Measurements from ENCODE around the gene ZFP91. TPM values are rescaled to one million over a fixed set of nuclear protein-coding genes. Genes with fewer than 3 reads are reported as not detected.

ZFP91 gene
- total RNA-seq, 1 donor from 2014 or later = 59.2 TPM

DNA sequence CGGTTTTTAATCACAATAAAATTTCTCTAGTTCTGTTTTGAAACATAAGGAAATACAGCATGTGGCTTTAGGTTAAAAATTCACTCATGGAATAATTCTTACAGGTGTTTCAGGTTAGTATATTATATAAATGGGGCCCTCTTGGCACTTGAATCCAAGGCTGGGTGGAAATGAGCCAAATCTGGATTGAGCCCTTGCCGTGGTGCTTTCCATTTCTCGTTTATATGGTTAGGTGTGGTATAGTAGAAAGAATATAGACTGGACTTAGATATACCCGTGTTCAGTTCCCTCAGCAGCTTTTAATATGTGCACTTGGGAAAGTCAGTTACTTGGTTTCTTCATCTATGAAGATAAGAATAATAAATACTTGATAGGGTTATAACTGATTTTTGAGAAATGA is 16.0 kb downstream of the ZFP91 start:
- no peak overlapping the region for H3K27ac Mint-ChIP-seq
- H3K9me3 Mint-ChIP-seq = no peaks in the 10 kb centered on the region
- no peak for DNase-seq (ENCODE audit: low spot score)
- H3K27me3 Mint-ChIP-seq (ENCODE audit: insufficient read depth) = no peaks in the 10 kb centered on the region
- H3K4me3 Mint-ChIP-seq = no peak overlapping the region
- H3K4me1 Mint-ChIP-seq (ENCODE audit: low read depth) = peaks cover 73% of the 10 kb centered on the region
- intact Hi-C loops (cut with micrococcal nuclease) = no loop called here
- H3K36me3 Mint-ChIP-seq (ENCODE audit: low read depth) = peaks cover 32% of the 10 kb centered on the region

DNA sequence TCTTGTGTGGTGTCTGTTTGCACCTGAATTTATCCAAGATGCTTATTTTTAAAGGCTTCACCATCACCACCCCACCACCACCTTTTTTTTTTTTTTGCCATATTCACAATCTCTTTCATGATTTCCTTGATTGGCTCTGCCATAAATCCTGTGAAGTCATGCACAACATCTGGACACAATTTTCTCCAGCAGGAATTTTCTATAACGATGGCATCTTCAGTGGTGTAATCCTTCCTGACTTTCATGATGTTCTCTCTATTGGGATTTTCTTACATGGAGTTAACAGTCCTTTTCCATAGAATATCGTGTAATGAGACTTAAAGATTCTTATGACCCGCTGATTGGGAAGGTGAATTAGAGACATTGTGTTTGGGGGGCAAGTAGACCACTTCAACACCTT is 17.8 kb downstream of the ZFP91 start:
- H3K27ac Mint-ChIP-seq = no peak overlapping the region
- H3K4me1 Mint-ChIP-seq (ENCODE audit: low read depth) = peaks cover 76% of the 10 kb centered on the region
- intact Hi-C loops (cut with micrococcal nuclease) = loop anchor here (1.0 to 2.0 kb wide), 2 partner anchors 14 to 16 kb away; no protein-coding TSS in a partner anchor
- H3K4me3 Mint-ChIP-seq = no peak overlapping the region
- H3K9me3 Mint-ChIP-seq = no peaks in the 10 kb centered on the region
- H3K27me3 Mint-ChIP-seq (ENCODE audit: insufficient read depth) = no peaks in the 10 kb centered on the region
- peaks cover 26% of the 10 kb centered on the region for H3K36me3 Mint-ChIP-seq (ENCODE audit: low read depth)
- DNase-seq (ENCODE audit: low spot score) = no peak

DNA sequence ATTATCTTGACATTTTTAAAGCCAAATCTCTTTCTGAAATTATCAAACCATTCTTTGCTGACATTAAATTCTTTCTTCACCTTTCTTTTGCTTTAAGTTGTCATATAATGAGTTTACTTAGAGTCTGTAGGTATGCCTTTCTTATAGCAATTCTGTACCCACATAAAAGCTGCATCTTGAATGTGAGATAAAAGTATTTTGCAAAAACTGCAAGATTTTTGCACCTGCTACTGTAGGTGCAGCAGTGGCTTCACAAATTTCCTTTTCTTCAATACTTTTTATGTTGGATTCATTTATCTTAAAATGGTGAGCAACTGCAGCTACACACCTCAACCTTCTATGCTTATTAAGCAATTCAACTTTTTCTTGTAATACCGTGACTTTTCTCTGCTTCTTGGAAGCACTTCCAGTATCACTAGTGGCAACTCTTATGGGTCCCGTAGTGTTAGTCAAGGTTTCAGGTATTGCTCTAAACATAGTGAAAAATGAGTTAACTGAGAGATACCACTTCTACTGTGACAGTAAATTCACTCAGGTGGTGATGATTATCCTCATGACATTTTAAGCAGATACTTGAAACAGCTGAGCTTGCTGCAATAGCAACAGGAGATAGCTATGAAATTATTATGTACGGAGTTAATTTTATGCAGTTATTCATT is 18.8 kb downstream of the ZFP91 start:
- Mint-ChIP-seq H3K27ac (peak overlapping the region; percentile 19), H3K27me3 (ENCODE audit: insufficient read depth) (no peaks in the 10 kb centered on the region), H3K36me3 (ENCODE audit: low read depth) (peaks cover 24% of the 10 kb centered on the region), H3K4me3 (no peak overlapping the region), H3K9me3 (no peaks in the 10 kb centered on the region), H3K4me1 (ENCODE audit: low read depth) (peaks cover 72% of the 10 kb centered on the region)
- intact Hi-C loops (cut with micrococcal nuclease) = loop anchor here (1.0 to 2.0 kb wide), 2 partner anchors 13 to 17 kb away; no protein-coding TSS in a partner anchor
- no peak for DNase-seq (ENCODE audit: low spot score)

DNA sequence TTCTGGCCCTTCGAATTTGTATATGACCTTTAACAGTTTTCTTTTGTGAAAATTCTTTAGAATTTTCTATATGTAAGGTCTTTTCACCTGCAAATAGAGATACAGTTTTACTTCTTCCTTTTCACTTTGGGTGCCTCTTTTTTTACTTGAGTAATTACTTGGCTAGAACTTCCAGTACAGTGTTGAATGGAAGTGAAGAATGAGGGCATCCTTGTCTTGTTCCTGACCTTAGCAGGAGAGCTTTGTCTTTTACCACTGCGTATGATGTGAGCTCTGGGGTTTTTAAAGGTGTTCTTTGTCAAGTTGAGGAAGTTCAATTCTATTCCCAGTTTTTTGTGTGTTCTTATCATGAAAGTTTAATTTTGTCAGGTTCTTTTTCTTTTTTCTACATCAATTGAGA is 21.6 kb downstream of the ZFP91 start:
- no peak for DNase-seq (ENCODE audit: low spot score)
- Mint-ChIP-seq H3K9me3 (no peaks in the 10 kb centered on the region), H3K4me1 (ENCODE audit: low read depth) (peaks cover 75% of the 10 kb centered on the region), H3K27me3 (ENCODE audit: insufficient read depth) (no peaks in the 10 kb centered on the region), H3K36me3 (ENCODE audit: low read depth) (peaks cover 35% of the 10 kb centered on the region), H3K4me3 (no peak overlapping the region), H3K27ac (no peak overlapping the region)
- intact Hi-C loops (cut with micrococcal nuclease) = no loop called here

DNA sequence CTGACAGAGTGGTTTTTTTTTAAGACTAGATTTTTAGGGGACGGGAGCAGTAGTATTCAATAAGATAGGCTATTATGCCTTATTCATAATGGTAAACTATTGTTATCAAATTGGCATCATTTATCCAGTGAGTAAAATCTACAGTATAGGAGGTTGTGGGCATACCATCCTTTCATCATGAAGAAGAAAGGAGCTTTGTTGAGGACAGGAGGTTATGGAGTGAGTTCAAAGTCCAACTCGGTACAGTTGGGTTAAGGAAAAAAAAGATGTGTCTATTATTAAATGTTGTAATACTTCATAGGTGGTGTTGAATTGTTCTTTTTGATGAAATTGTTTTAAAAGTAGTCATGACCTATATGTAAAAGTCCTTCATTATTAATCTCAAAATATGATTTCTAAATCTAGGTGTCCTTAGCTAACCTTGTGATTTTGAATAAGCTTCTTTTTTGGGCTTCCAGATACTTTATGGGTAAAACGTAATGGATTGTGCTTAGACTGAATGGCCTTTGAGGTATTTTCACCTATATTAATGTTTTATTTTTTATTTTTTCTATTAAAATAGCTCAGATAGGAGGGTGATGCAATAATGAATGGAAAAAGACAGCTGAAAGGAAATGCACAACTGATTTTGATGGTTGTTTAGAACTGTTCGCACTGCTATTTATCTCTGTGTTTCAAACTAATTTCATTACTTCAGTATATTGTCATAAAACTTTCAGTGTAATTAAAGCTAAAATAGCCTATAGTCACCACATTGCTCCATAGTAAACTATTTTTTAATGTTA is 28.3 kb downstream of the ZFP91 start:
- Mint-ChIP-seq H3K4me3 (no peak overlapping the region), H3K27me3 (ENCODE audit: insufficient read depth) (no peaks in the 10 kb centered on the region), H3K4me1 (ENCODE audit: low read depth) (peaks cover 57% of the 10 kb centered on the region), H3K27ac (peak overlapping the region; percentile 1), H3K36me3 (ENCODE audit: low read depth) (peaks cover 43% of the 10 kb centered on the region), H3K9me3 (no peaks in the 10 kb centered on the region)
- no peak for DNase-seq (ENCODE audit: low spot score)
- intact Hi-C loops (cut with micrococcal nuclease) = no loop called here

DNA sequence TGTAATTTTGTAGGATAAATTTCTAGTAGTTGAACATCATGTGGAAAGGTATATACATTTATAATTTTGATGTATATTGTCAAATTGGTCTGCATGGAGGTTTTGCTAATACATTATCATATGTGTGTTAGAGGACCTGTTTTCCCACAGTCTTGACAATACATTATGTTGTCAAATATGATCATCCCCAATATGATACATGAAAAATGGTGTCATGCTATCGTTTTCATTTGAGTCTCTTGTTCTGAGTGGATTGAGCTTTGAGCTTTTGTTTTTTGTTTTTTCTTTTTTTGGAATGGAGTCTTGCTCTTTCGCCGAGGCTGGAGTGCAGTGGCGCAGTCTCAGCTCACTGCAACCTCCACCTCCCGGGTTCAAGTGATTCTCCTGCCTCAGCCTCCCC is 29.5 kb downstream of the ZFP91 start:
- intact Hi-C loops (cut with micrococcal nuclease) = no loop called here
- Mint-ChIP-seq H3K27ac (no peak overlapping the region), H3K4me3 (no peak overlapping the region), H3K9me3 (no peaks in the 10 kb centered on the region), H3K36me3 (ENCODE audit: low read depth) (peaks cover 41% of the 10 kb centered on the region), H3K27me3 (ENCODE audit: insufficient read depth) (no peaks in the 10 kb centered on the region), H3K4me1 (ENCODE audit: low read depth) (peaks cover 61% of the 10 kb centered on the region)
- DNase-seq (ENCODE audit: low spot score) = no peak

DNA sequence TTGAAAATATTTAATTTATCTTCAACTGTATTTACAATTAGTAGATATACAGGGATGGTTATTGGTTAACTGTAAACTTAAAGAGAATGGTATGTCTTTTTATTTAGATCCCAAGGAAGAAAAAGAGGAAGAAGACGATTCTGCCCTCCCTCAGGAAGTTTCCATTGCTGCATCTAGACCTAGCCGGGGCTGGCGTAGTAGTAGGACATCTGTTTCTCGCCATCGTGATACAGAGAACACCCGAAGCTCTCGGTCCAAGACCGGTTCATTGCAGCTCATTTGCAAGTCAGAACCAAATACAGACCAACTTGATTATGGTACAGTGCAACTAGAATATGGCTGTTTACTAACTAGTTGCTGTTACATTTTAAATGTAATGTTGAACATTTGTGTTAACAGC is 30.9 kb downstream of the ZFP91 start:
- intact Hi-C loops (cut with micrococcal nuclease) = loop anchor here (2.0 kb wide), 1 partner anchor 13 kb away; no protein-coding TSS in a partner anchor
- no peaks in the 10 kb centered on the region for H3K9me3 Mint-ChIP-seq
- H3K36me3 Mint-ChIP-seq (ENCODE audit: low read depth) = peaks cover 46% of the 10 kb centered on the region
- peaks cover 60% of the 10 kb centered on the region for H3K4me1 Mint-ChIP-seq (ENCODE audit: low read depth)
- H3K27me3 Mint-ChIP-seq (ENCODE audit: insufficient read depth) = no peaks in the 10 kb centered on the region
- DNase-seq (ENCODE audit: low spot score) = no peak
- no peak overlapping the region for H3K27ac Mint-ChIP-seq
- no peak overlapping the region for H3K4me3 Mint-ChIP-seq

DNA sequence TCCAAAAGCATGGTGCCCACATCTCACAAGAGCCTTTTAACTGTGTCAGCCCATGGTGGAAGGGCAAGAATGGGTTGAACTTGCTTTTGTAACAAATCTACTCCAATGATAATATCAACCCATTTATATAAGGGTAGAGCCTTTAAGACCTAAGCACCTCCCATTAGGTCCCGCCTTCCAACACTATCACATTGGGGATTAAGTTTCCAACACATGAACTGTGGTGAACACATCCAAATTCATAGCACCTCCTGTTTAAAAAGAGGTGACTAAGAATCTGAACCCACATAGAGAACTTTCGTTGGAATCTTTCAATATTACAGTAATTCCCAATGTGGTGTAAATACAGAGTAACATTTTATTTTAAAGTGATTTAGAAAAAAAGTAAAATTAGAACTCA is 34.4 kb downstream of the ZFP91 start:
- Mint-ChIP-seq H3K27me3 (ENCODE audit: insufficient read depth) (no peaks in the 10 kb centered on the region), H3K4me3 (no peak overlapping the region), H3K27ac (no peak overlapping the region), H3K36me3 (ENCODE audit: low read depth) (peaks cover 63% of the 10 kb centered on the region), H3K4me1 (ENCODE audit: low read depth) (peaks cover 37% of the 10 kb centered on the region), H3K9me3 (no peaks in the 10 kb centered on the region)
- no peak for DNase-seq (ENCODE audit: low spot score)
- intact Hi-C loops (cut with micrococcal nuclease) = loop anchor here (2.0 kb wide), 1 partner anchor 34 kb away; the partner anchor contains the start of gene ZFP91

DNA sequence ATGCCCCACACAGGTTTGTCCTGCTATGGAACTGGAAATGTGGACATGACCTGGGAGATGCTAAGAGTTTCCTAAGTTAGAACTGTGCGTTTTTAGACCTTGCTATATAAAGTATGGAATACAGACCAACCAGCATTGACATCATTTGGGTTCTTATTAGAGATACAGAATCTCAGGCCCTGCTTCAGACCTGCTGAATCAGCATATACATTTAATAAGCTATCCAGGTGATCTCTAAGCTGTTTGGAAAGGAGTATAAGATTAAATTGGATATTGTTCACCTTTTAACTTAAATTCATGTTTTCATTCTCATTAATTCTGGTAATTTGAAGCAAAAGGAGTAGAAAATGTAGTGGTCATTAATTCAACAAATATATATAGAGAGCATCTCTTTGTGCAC is 36.7 kb downstream of the ZFP91 start:
- Mint-ChIP-seq H3K27ac (no peak overlapping the region), H3K36me3 (ENCODE audit: low read depth) (peaks cover 75% of the 10 kb centered on the region), H3K4me1 (ENCODE audit: low read depth) (peaks cover 35% of the 10 kb centered on the region), H3K27me3 (ENCODE audit: insufficient read depth) (no peaks in the 10 kb centered on the region), H3K9me3 (no peaks in the 10 kb centered on the region), H3K4me3 (no peak overlapping the region)
- intact Hi-C loops (cut with micrococcal nuclease) = no loop called here
- DNase-seq (ENCODE audit: low spot score) = no peak

DNA sequence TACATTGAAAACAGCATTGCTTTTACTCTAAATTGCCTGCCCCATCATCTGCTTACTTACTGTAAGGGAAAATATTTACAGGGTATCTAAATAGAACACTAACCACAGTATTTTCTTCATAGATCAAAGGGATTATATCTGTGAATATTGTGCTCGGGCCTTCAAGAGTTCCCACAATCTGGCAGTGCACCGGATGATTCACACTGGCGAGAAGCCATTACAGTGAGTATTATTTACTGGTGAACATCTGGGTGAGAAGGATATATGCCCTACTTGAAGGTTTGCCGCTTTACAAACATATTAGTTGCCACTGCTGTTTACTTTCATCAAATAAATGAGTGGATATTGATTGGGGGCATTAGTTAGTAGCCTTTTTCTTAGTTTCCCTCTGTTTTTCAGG is 37.7 kb downstream of the ZFP91 start:
- no peak overlapping the region for H3K4me3 Mint-ChIP-seq
- no peaks in the 10 kb centered on the region for H3K9me3 Mint-ChIP-seq
- peaks cover 69% of the 10 kb centered on the region for H3K36me3 Mint-ChIP-seq (ENCODE audit: low read depth)
- no peak overlapping the region for H3K27ac Mint-ChIP-seq
- peaks cover 28% of the 10 kb centered on the region for H3K4me1 Mint-ChIP-seq (ENCODE audit: low read depth)
- DNase-seq (ENCODE audit: low spot score) = no peak
- H3K27me3 Mint-ChIP-seq (ENCODE audit: insufficient read depth) = no peaks in the 10 kb centered on the region
- intact Hi-C loops (cut with micrococcal nuclease) = no loop called here

DNA sequence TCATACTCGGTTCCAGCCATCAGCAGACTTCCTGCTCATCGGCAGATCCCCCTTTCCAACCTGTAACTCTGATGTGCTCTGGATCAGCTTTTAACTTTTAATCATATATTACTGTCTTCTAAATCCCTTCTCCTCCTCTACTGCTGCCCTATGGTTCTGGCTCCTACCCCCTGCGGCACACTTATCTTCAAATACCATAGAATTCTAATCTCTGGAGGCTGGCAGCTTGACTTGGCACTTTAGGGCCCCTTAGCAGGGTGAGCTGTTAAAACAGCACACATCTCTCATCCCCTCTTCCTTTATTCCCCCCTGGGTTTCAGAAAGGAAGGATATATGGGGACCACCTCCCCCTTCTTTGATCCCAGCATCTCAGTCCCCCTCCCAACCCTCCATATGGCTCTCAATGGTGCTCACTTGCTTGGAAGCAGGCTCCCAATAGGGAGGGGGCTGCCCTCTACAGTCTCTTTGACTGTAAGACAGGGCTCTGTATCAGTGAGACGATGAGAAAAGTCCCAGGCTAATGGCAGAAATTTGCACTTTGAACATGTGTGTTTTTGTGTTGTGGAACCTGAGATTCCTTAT is 39.2 kb downstream of the ZFP91 start:
- Mint-ChIP-seq H3K27ac (peak overlapping the region; percentile 62), H3K4me3 (no peak overlapping the region), H3K27me3 (ENCODE audit: insufficient read depth) (no peaks in the 10 kb centered on the region), H3K9me3 (no peaks in the 10 kb centered on the region), H3K4me1 (ENCODE audit: low read depth) (peaks cover 31% of the 10 kb centered on the region), H3K36me3 (ENCODE audit: low read depth) (peaks cover 73% of the 10 kb centered on the region)
- no peak for DNase-seq (ENCODE audit: low spot score)
- intact Hi-C loops (cut with micrococcal nuclease) = no loop called here

DNA sequence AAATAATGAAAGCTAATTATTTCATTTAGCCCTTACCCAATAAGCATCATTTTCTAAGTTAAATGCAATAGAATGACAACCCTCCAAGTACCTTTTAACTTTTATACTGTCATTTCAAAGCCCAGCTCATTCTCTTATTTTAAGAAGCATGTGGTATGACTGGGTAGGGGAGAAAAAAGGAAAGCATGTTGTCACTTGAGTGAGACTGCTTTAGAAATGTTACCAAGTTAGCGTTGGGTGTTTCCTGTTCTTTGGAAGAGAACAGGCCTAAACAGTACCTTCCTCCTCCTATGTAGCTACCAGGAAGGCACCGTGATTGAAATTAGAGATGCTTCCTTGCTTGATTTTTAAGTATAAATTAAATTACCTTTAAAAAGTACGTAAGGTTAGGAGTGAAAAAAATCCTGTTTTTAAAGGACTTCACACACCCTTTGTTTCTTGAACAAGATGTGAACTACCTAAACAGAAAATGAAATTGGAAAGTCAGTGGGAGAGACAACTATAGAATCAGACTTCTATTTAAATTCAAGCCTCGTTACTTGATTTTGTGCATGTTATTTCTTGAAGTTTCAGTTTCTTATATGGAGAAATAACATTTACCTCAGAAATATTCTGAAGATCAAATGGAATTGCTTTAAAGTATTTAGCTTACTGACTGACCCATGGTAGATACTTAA is 42.9 kb downstream of the ZFP91 start:
- H3K9me3 Mint-ChIP-seq = no peaks in the 10 kb centered on the region
- H3K4me3 Mint-ChIP-seq = no peak overlapping the region
- no peak for DNase-seq (ENCODE audit: low spot score)
- peaks cover 71% of the 10 kb centered on the region for H3K36me3 Mint-ChIP-seq (ENCODE audit: low read depth)
- H3K4me1 Mint-ChIP-seq (ENCODE audit: low read depth) = peaks cover 21% of the 10 kb centered on the region
- H3K27ac Mint-ChIP-seq = peak overlapping the region; percentile 43
- intact Hi-C loops (cut with micrococcal nuclease) = no loop called here
- no peaks in the 10 kb centered on the region for H3K27me3 Mint-ChIP-seq (ENCODE audit: insufficient read depth)

DNA sequence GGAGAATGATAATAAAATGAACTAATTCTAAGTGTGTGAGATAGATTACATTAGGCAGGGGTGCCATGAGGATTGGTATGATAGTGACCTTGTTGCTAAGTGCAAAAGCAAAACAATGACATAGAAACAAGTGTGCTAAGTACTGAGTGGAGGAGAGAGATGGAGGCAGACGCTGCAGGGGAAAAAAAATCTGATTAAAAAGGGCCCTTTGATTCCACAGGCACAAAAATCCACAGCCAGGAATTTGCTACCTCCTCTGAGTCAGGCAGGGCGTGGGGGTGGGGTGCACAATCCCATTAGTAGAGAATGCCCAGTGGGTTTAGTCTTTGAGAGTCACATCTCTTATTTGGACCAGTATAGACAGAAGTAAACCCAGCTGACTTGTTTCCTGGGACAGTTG is 43.5 kb downstream of the ZFP91 start, which contains the start of gene CNTF:
CNTF (plus strand) TSS at position 322 of the 400 bp plus-strand sequence. CDS start 88 bp downstream, outside the sequence.
- peaks cover 67% of the 10 kb centered on the region for H3K36me3 Mint-ChIP-seq (ENCODE audit: low read depth)
- intact Hi-C loops (cut with micrococcal nuclease) = no loop called here
- H3K4me1 Mint-ChIP-seq (ENCODE audit: low read depth) = peaks cover 25% of the 10 kb centered on the region
- H3K4me3 Mint-ChIP-seq = no peak within 1 kb of the TSS
- peak within 1 kb of the TSS; percentile 43 for H3K27ac Mint-ChIP-seq
- no peaks in the 10 kb centered on the region for H3K27me3 Mint-ChIP-seq (ENCODE audit: insufficient read depth)
- no peaks in the 10 kb centered on the region for H3K9me3 Mint-ChIP-seq
- DNase-seq (ENCODE audit: low spot score) = no peak
